H1 (cell line): ENCODE results near the gene MPHOSPH9. TPM values are rescaled to one million over a fixed set of nuclear protein-coding genes. Genes with fewer than 3 reads are reported as not detected.

Experiments
- CTCF ChIA-PET: fragments of 300-600 bp; sonication (Branson Sonifier 250); formaldehyde crosslinking; loops from one replicate; lab custom pipeline; 2021; ENCODE audit not compliant: partially characterized antibody; lab: Charles Lee
- POLR2A ChIA-PET: fragments of 300-600 bp; sonication (Branson Sonifier 250); formaldehyde crosslinking; loops from one replicate; lab custom pipeline; 2021; ENCODE audit warnings: inconsistent platforms; ENCODE audit not compliant: partially characterized antibody; lab: Charles Lee
- DNase-seq, 2 experiments: peaks; one replicate each; pipeline versions ENCODE4 v3.0.0 to v3.0.0-alpha.2; 2010 to 2022; ENCODE audit warnings: low spot score in 2 of 2, low read depth in 1 of 2, mixed read lengths in 1 of 2
- FAIRE-seq: peaks from 2 replicates; lab custom pipeline; 2011; peaks lifted over from hg19 to GRCh38; lab: Jason Lieb, UNC
- H2AFZ ChIP-seq: 2 replicates; pipeline ENCODE4 v1.8.1; 2012; ENCODE audit warnings: low read length, inconsistent platforms
- H2AK5ac ChIP-seq: 2 replicates; pipeline ENCODE4 v1.6.1; 2013; ENCODE audit warnings: low read depth, low read length
- H2BK120ac ChIP-seq: replicated peaks from 2 replicates; pipeline ENCODE3; 2013; ENCODE audit warnings: low read depth, low read length, inconsistent platforms
- H2BK12ac ChIP-seq: 2 replicates; pipeline ENCODE4 v1.6.1; 2013; ENCODE audit warnings: low read depth, low read length
- H2BK15ac ChIP-seq: 2 replicates; pipeline ENCODE4 v1.6.1; 2013; ENCODE audit warnings: low read length
- H2BK20ac ChIP-seq: 2 replicates; pipeline ENCODE4 v1.6.1; 2013; ENCODE audit warnings: low read length
- H2BK5ac ChIP-seq: 2 replicates; pipeline ENCODE4 v1.6.1; 2013; ENCODE audit warnings: low read depth, low read length
- H3K14ac ChIP-seq: 2 replicates; pipeline ENCODE4 v1.6.1; 2013; ENCODE audit warnings: inconsistent platforms; ENCODE audit not compliant: insufficient read length
- H3K18ac ChIP-seq: 2 replicates; pipeline ENCODE4 v1.6.1; 2013; ENCODE audit warnings: low read length; ENCODE audit errors: extremely low read depth
- H3K23ac ChIP-seq: 2 replicates; pipeline ENCODE4 v1.6.1; 2013; ENCODE audit warnings: inconsistent platforms; ENCODE audit not compliant: insufficient read length
- H3K23me2 ChIP-seq: 2 replicates; pipeline ENCODE4 v1.6.1; 2013; ENCODE audit warnings: low read depth, low read length
- H3K27ac ChIP-seq: 2 replicates; pipeline ENCODE4 v1.6.1; 2011; ENCODE audit warnings: low read depth, low read length, inconsistent platforms
- H3K27me3 ChIP-seq, 4 experiments: replicated peaks in 1 of 4; 1 replicate in 1 of 4; 2 replicates in 3 of 4; pipeline versions ENCODE4 v1.6.1 to v1.8.1; 2011 to 2013; ENCODE audit warnings: low read length in 3 of 4, mild to moderate bottlenecking in 3 of 4, inconsistent platforms in 2 of 4, mixed read lengths in 2 of 4, moderate library complexity in 1 of 4; ENCODE audit not compliant: control insufficient read depth in 3 of 4, insufficient read depth in 3 of 4; ENCODE audit errors: extremely low read depth in 1 of 4
- H3K36me3 ChIP-seq, 4 experiments: 2 replicates each; pipeline versions ENCODE4 v1.6.1 to v1.8.1; 2011 to 2013; ENCODE audit warnings: mild to moderate bottlenecking in 4 of 4, low read length in 3 of 4, moderate library complexity in 2 of 4, control low read depth in 1 of 4, inconsistent platforms in 1 of 4; ENCODE audit not compliant: insufficient read depth in 4 of 4, control insufficient read depth in 2 of 4
- H3K4ac ChIP-seq: replicated peaks from 2 replicates; pipeline ENCODE3; 2013; ENCODE audit warnings: low read length, low read depth, mixed read lengths, inconsistent platforms; ENCODE audit not compliant: insufficient read length
- H3K4me1 ChIP-seq, 4 experiments: replicated peaks in 1 of 4; 1 replicate in 1 of 4; 2 replicates in 3 of 4; pipeline versions ENCODE4 v1.6.1 to v1.8.1; 2011 to 2013; ENCODE audit warnings: low read length in 3 of 4, inconsistent platforms in 2 of 4, mixed read lengths in 1 of 4; ENCODE audit not compliant: insufficient read depth in 4 of 4, control insufficient read depth in 3 of 4
- H3K4me2 ChIP-seq, 2 experiments: 2 replicates each; pipeline versions ENCODE4 v1.6.1 to v1.8.1; 2011 to 2013; ENCODE audit warnings: low read depth in 2 of 2, low read length in 2 of 2, control low read depth in 1 of 2, inconsistent platforms in 1 of 2, mild to moderate bottlenecking in 1 of 2; ENCODE audit not compliant: insufficient read depth in 1 of 2
- H3K4me3 ChIP-seq, 4 experiments: fragments of 200-600, 300-600 bp in 1 of 4; sonication (generic), shearing (Covaris generic), sonication (Bioruptor Twin) in 1 of 4; 2 replicates each; pipeline versions ENCODE4 v1.5.1 to v1.8.1; 2011 to 2016; ENCODE audit warnings: low read length in 4 of 4, low read depth in 3 of 4, control low read depth in 2 of 4, inconsistent platforms in 2 of 4, mild to moderate bottlenecking in 2 of 4, mixed read lengths in 1 of 4, moderate library complexity in 1 of 4; ENCODE audit not compliant: insufficient read depth in 2 of 4; ENCODE audit errors: extremely low read depth in 1 of 4
- H3K56ac ChIP-seq: replicated peaks from 2 replicates; pipeline ENCODE3; 2013; ENCODE audit warnings: low read depth, mild to moderate bottlenecking, mixed read lengths, low read length, inconsistent platforms; ENCODE audit not compliant: insufficient read length
- H3K79me1 ChIP-seq: 2 replicates; pipeline ENCODE4 v1.6.1; 2013; ENCODE audit warnings: low read depth, low read length, control low read depth
- H3K79me2 ChIP-seq, 2 experiments: 2 replicates each; pipeline versions ENCODE4 v1.6.1 to v1.8.1; 2012 to 2013; ENCODE audit warnings: low read length in 2 of 2, mild to moderate bottlenecking in 2 of 2, inconsistent platforms in 1 of 2; ENCODE audit not compliant: insufficient read depth in 2 of 2, control insufficient read depth in 1 of 2
- H3K9ac ChIP-seq, 4 experiments: replicated peaks in 1 of 4; 1 replicate in 1 of 4; 2 replicates in 3 of 4; pipeline versions ENCODE4 v1.6.1 to v1.8.1; 2011 to 2013; ENCODE audit warnings: low read depth in 3 of 4, low read length in 3 of 4, control low read depth in 2 of 4, mild to moderate bottlenecking in 2 of 4, moderate library complexity in 2 of 4, inconsistent platforms in 1 of 4; ENCODE audit errors: extremely low read depth in 1 of 4
- H3K9me3 ChIP-seq, 2 experiments: 2 replicates each; pipeline versions ENCODE4 v1.6.1 to v1.8.1; 2012 to 2013; ENCODE audit warnings: mild to moderate bottlenecking in 2 of 2, moderate library complexity in 2 of 2, control low read depth in 1 of 2, inconsistent platforms in 1 of 2, low read depth in 1 of 2, low read length in 1 of 2, mixed read lengths in 1 of 2; ENCODE audit not compliant: insufficient read depth in 2 of 2
- H4K20me1 ChIP-seq, 2 experiments: replicated peaks in 1 of 2; 2 replicates each; pipeline versions ENCODE3 to v1.8.1; 2011 to 2013; ENCODE audit warnings: inconsistent platforms in 2 of 2, low read length in 2 of 2, mild to moderate bottlenecking in 1 of 2; ENCODE audit not compliant: insufficient read depth in 2 of 2, control insufficient read depth in 1 of 2
- H4K5ac ChIP-seq: 2 replicates; pipeline ENCODE4 v1.6.1; 2013; ENCODE audit warnings: low read length, low read depth, mixed read lengths, inconsistent platforms; ENCODE audit not compliant: insufficient read length
- H4K8ac ChIP-seq: 2 replicates; pipeline ENCODE4 v1.8.0; 2013; ENCODE audit warnings: mild to moderate bottlenecking, moderate library complexity, low read length, inconsistent platforms; ENCODE audit not compliant: insufficient read depth; ENCODE audit errors: extremely low read depth
- H4K91ac ChIP-seq: replicated peaks from 2 replicates; pipeline ENCODE3; 2013; ENCODE audit warnings: low read length, mixed read lengths, inconsistent platforms; ENCODE audit not compliant: insufficient read length
- BRCA1 ChIP-seq: IDR thresholded peaks from 2 replicates; pipeline ENCODE4 v1.6.1; 2012; ENCODE audit warnings: low read depth, low read length, improper control_type of control experiment
- CBX8 ChIP-seq: fragments of 300-800, 300-1000 bp; sonication (generic); IDR thresholded peaks from 2 replicates; pipeline ENCODE4 v1.7.1; 2016; ENCODE audit warnings: low read depth, low read length, borderline replicate concordance
- CHD1 ChIP-seq: IDR thresholded peaks from 2 replicates; pipeline ENCODE4 v1.6.1; 2012; ENCODE audit warnings: low read depth, low read length, improper control_type of control experiment
- CTBP2 ChIP-seq: IDR thresholded peaks from 2 replicates; pipeline ENCODE4 v1.7.0; 2011; ENCODE audit warnings: borderline replicate concordance, mild to moderate bottlenecking, moderate library complexity, mixed read lengths, low read length; ENCODE audit not compliant: insufficient read depth, insufficient read length
- RBBP5 ChIP-seq: IDR thresholded peaks from 2 replicates; pipeline ENCODE4 v1.7.1; 2012; ENCODE audit warnings: low read depth, mild to moderate bottlenecking, inconsistent platforms, low read length, moderate library complexity, borderline replicate concordance
- SIX5 ChIP-seq: IDR thresholded peaks from 2 replicates; pipeline ENCODE4 v1.6.1; 2011; ENCODE audit warnings: mild to moderate bottlenecking, low read depth, low read length
- WGBS, 2 experiments: shearing (Covaris generic) in 1 of 2; methylation state at CpG; one replicate each; pipeline versions ENCODE4 v1.1.6 to v1.1.7; 2013 to 2015; ENCODE audit warnings: low lambda C conversion rate in 2 of 2, mixed read lengths in 2 of 2, inconsistent platforms in 1 of 2, low coverage in 1 of 2, missing lambda C conversion rate in 1 of 2; ENCODE audit not compliant: insufficient replicate concordance in 2 of 2, insufficient coverage in 1 of 2, insufficient read length in 1 of 2; ENCODE audit errors: extremely low coverage in 1 of 2, missing lambda C conversion rate in 1 of 2; 5-methylcytosine and 5-hydroxymethylcytosine counted together
- polyA plus RNA-seq, 7 experiments: library from polyadenylated mRNA; depleted of rRNA in 3 of 7; stranded (reverse) in 5 of 7; unstranded in 2 of 7; fragments of >200 nt in 5 of 7; fragments of 200-250 nt in 2 of 7; gene quantifications; 1 replicate in 5 of 7; 2 replicates in 1 of 7; 4 replicates in 1 of 7; pipeline versions ENCODE4 v1.2.1 to v1.2.3, GENCODE V29; 2011 to 2013; ENCODE audit warnings: missing spikeins in 2 of 7, mixed read lengths in 2 of 7
- total RNA-seq: library from RNA; stranded (reverse); fragmentation: NEBNext Ultra II Directional; extraction: Animal tissue kit (Norgen Biotek cat#: 25700); gene quantifications from 2 replicates; pipeline ENCODE4 v1.2.1, GENCODE V29; 2021
- TF ChIP-seq, protein P1 (sequence below): IDR thresholded peaks from 2 replicates; pipeline ENCODE4 v1.6.1; 2012; ENCODE audit warnings: inconsistent platforms

MPHOSPH9 gene
- total and polyA plus RNA-seq, 2 of the 8 experiments (the other 6 are each of a cell fraction or from before 2014, with no cell fraction given), result 8.8 to 48.8 TPM

DNA sequence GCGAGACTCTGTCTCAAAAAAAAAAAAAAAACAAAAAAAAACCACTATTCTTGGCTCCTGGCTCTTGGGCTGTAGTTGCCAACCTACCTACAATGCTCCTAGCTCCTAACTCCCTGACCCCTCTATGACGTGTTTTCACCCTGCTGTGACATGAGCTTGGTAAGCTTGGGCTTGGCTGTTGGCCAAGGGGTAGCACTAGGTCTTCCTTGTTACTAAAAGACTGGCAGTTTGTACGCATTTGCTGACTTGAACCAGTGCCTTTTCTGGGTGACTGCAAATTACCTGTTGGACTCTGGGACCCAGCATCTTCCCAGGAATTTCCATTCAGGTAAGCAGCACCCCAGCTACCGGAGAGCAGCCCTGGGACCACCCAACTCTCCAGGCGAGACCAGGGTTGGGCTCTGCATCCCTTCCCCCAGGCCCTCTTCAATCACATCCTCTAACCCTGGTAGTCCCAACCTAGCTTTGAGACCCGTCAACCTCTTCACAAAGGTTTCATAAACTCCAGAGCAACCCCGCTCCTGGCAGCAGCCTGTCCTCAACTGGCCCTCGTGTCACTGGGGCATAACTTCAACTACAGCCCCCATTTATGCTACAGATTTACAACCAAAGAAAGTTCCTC, 30.4 kb upstream of the MPHOSPH9 start:
- no peak overlapping the region for H3K9ac ChIP-seq
- H3K36me3 ChIP-seq, result peaks cover 22 to 70% (median 50%) of the 10 kb centered on the region in 4 experiments
- no peak overlapping the region for H2AK5ac ChIP-seq
- H2BK12ac ChIP-seq, result no peak overlapping the region
- 94% methylated on average over 7 of the region's 8 CpGs; no CpG with 5 or more reads in 1 of the 2 experiments for WGBS, 2 experiments
- H3K4ac ChIP-seq, result no peak overlapping the region
- no peak overlapping the region for H2BK120ac ChIP-seq
- H3K27me3 ChIP-seq, result no peaks in the 10 kb centered on the region
- no peak overlapping the region for H3K14ac ChIP-seq
- ChIA-PET CTCF (interaction anchor here (1.0 to 1.5 kb wide), 2 partner anchors 11 to 30 kb away, joined by 3 to 4 read pairs; no protein-coding TSS in a partner anchor), POLR2A (interaction anchor here (1.4 to 1.5 kb wide), 2 partner anchors 30 to 120 kb away, joined by 4 to 5 read pairs; partner anchors contain the start of genes KMT5A, MPHOSPH9 and MTRFR)
- H3K23ac ChIP-seq, result no peak overlapping the region
- H3K79me2 ChIP-seq, result peaks cover 0 to 34% of the 10 kb centered on the region in 2 experiments; a peak in 2 of 4 replicates
- H3K4me3 ChIP-seq, result no peak overlapping the region
- no peak overlapping the region for H3K4me2 ChIP-seq
- no peak overlapping the region for H3K56ac ChIP-seq
- H2AFZ ChIP-seq, result no peak overlapping the region
- H3K27ac ChIP-seq, result no peak overlapping the region
- no peaks in the 10 kb centered on the region for H3K23me2 ChIP-seq
- no peak overlapping the region; the same call in 1 of the 2 replicates for H2BK5ac ChIP-seq
- no peaks in the 10 kb centered on the region for H3K9me3 ChIP-seq
- H4K8ac ChIP-seq, result no peak overlapping the region; the same call in 1 of the 2 replicates
- peaks cover 9% of the 10 kb centered on the region for H3K79me1 ChIP-seq
- H3K4me1 ChIP-seq, result peaks cover 0 to 8% (median 2%) of the 10 kb centered on the region in 4 experiments; a peak in 6 of 7 replicates
- no peak for FAIRE-seq
- no peak overlapping the region for H4K91ac ChIP-seq
- H3K18ac ChIP-seq, result no peak overlapping the region
- no peak overlapping the region for H4K5ac ChIP-seq
- TF ChIP-seq, protein P1, sequence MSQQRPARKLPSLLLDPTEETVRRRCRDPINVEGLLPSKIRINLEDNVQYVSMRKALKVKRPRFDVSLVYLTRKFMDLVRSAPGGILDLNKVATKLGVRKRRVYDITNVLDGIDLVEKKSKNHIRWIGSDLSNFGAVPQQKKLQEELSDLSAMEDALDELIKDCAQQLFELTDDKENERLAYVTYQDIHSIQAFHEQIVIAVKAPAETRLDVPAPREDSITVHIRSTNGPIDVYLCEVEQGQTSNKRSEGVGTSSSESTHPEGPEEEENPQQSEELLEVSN, result no peak
- TF ChIP-seq RBBP5 (no peak), CBX8 (no peak), BRCA1 (no peak), CHD1 (no peak), SIX5 (no peak), CTBP2 (no peak)
- no peak for DNase-seq
- peaks cover 9 to 13% of the 10 kb centered on the region in 2 experiments for H4K20me1 ChIP-seq
- no peak overlapping the region for H2BK15ac ChIP-seq
- no peak overlapping the region for H2BK20ac ChIP-seq
